ENCODE measurements around the gene COL18A1. TPM values are rescaled to one million over a fixed set of nuclear protein-coding genes. Genes with fewer than 3 reads are reported as not detected.

COL18A1 gene
- total RNA-seq, 1 donor from 2014 or later, result 9.2 TPM

GRCh38 chr21:45451771-45452182 is 46.8 kb downstream of the COL18A1 start:
- no peak for DNase-seq (ENCODE audit: low read depth)
- Histone ChIP-seq H3K27me3 (ENCODE audit: control insufficient read depth, insufficient read depth, low read length) (no peaks in the 10 kb centered on the region), H3K36me3 (ENCODE audit: control insufficient read depth, insufficient read depth, low read length) (no peaks in the 10 kb centered on the region), H3K4me3 (ENCODE audit: low read depth, low read length) (no peak overlapping the region)
- no peak for FAIRE-seq
- TF ChIP-seq, protein P1, sequence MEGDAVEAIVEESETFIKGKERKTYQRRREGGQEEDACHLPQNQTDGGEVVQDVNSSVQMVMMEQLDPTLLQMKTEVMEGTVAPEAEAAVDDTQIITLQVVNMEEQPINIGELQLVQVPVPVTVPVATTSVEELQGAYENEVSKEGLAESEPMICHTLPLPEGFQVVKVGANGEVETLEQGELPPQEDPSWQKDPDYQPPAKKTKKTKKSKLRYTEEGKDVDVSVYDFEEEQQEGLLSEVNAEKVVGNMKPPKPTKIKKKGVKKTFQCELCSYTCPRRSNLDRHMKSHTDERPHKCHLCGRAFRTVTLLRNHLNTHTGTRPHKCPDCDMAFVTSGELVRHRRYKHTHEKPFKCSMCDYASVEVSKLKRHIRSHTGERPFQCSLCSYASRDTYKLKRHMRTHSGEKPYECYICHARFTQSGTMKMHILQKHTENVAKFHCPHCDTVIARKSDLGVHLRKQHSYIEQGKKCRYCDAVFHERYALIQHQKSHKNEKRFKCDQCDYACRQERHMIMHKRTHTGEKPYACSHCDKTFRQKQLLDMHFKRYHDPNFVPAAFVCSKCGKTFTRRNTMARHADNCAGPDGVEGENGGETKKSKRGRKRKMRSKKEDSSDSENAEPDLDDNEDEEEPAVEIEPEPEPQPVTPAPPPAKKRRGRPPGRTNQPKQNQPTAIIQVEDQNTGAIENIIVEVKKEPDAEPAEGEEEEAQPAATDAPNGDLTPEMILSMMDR (IDR thresholded peaks at IDR 0.05; ENCODE audit: insufficient read depth, low read length, severe bottlenecking), result no peak

GRCh38 chr21:45452696-45453307 is 47.8 kb downstream of the COL18A1 start:
- no peak overlapping the region for H3K4me3 ChIP-seq (ENCODE audit: low read depth, low read length)
- TF ChIP-seq, protein P1 (IDR thresholded peaks at IDR 0.05; ENCODE audit: insufficient read depth, low read length, severe bottlenecking), result no peak
- H3K36me3 ChIP-seq (ENCODE audit: control insufficient read depth, insufficient read depth, low read length), result no peaks in the 10 kb centered on the region
- FAIRE-seq (no peak), DNase-seq (ENCODE audit: low read depth) (no peak)
- no peaks in the 10 kb centered on the region for H3K27me3 ChIP-seq (ENCODE audit: control insufficient read depth, insufficient read depth, low read length)

DNA sequence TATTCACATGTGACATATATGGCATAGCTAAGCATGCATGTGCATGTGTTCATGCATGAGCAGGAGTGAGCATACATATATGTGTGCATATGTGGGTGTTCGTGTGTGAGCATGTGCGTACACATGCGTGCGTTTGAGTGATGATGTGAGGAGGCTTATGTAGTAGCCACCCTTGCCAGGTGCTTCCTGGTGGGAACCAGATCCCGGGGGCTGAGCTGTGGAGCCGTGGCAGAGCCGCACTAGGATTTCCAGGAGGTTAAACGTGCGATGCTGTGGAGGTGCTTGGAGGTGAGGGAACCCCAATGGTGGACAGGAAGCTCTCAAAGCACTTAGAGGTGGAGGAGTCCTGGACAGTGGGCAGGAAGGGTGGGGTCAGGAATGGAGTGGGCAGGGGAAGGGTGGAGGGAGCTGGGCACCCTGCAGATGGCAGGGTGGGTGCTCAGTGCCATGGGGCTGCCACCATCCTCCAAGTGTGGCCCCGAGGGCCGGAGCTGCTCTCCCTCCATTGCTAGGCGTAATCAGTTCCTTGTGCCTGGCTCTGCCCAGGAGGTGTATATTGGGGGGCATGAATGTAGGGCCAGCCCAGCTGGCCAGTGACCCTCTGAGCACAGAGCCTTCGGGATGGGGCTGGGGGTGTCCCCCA is 48.5 kb downstream of the COL18A1 start:
- no peaks in the 10 kb centered on the region for H3K27me3 ChIP-seq (ENCODE audit: control insufficient read depth, insufficient read depth, low read length)
- DNase-seq (ENCODE audit: low read depth) (no peak), FAIRE-seq (no peak)
- TF ChIP-seq, protein P1 (IDR thresholded peaks at IDR 0.05; ENCODE audit: insufficient read depth, low read length, severe bottlenecking), result no peak
- no peak overlapping the region for H3K4me3 ChIP-seq (ENCODE audit: low read depth, low read length)
- H3K36me3 ChIP-seq (ENCODE audit: control insufficient read depth, insufficient read depth, low read length), result no peaks in the 10 kb centered on the region

GRCh38 chr21:45454060-45454925 is 49.3 kb downstream of the COL18A1 start:
- FAIRE-seq (no peak), DNase-seq (ENCODE audit: low read depth) (peak; percentile 47)
- no peaks in the 10 kb centered on the region for H3K27me3 ChIP-seq (ENCODE audit: control insufficient read depth, insufficient read depth, low read length)
- no peaks in the 10 kb centered on the region for H3K36me3 ChIP-seq (ENCODE audit: control insufficient read depth, insufficient read depth, low read length)
- TF ChIP-seq, protein P1 (IDR thresholded peaks at IDR 0.05; ENCODE audit: insufficient read depth, low read length, severe bottlenecking), result peak; percentile 14
- no peak overlapping the region for H3K4me3 ChIP-seq (ENCODE audit: low read depth, low read length)

- peak; percentile 30 for DNase-seq (ENCODE audit: low read depth)
- FAIRE-seq, result no peak
- TF ChIP-seq, protein P1 (IDR thresholded peaks at IDR 0.05; ENCODE audit: insufficient read depth, low read length, severe bottlenecking), result no peak
- Histone ChIP-seq H3K4me3 (ENCODE audit: low read depth, low read length) (peak overlapping the region; percentile 5), H3K27me3 (ENCODE audit: control insufficient read depth, insufficient read depth, low read length) (no peaks in the 10 kb centered on the region), H3K36me3 (ENCODE audit: control insufficient read depth, insufficient read depth, low read length) (no peaks in the 10 kb centered on the region)
Observed at GRCh38 chr21:45454926-45455673, 50.1 kb downstream of the COL18A1 start.

All from bronchial epithelial cell (primary cell).